Cardiac fibroblast (primary cell): ENCODE results near the gene SUMO2.
"Not testable (repeated sequence)": the region's sequence is repeated elsewhere in the genome, so short reads cannot be mapped to it uniquely, and the experiment has no call there.

ENCODE experiments used
- DNase-seq, 2 donors: peaks; one replicate each; pipeline versions ENCODE4 v3.0.0 to v3.0.0-alpha.2; 2010; ENCODE audit warnings: low read depth in 2 of 2
- H3K4me3 ChIP-seq, 2 donors: replicated peaks in 1 of 2; 1 replicate in 1 of 2; 2 replicates in 1 of 2; pipeline ENCODE4 v1.5.1; 2011; ENCODE audit warnings: low read depth in 2 of 2, low read length in 2 of 2, mild to moderate bottlenecking in 2 of 2, moderate library complexity in 1 of 2
- CTCF ChIP-seq: IDR thresholded peaks from one replicate; pipeline ENCODE4 v1.5.1; 2011; ENCODE audit warnings: low read depth, mild to moderate bottlenecking, low read length, inconsistent platforms

Gene SUMO2

DNA sequence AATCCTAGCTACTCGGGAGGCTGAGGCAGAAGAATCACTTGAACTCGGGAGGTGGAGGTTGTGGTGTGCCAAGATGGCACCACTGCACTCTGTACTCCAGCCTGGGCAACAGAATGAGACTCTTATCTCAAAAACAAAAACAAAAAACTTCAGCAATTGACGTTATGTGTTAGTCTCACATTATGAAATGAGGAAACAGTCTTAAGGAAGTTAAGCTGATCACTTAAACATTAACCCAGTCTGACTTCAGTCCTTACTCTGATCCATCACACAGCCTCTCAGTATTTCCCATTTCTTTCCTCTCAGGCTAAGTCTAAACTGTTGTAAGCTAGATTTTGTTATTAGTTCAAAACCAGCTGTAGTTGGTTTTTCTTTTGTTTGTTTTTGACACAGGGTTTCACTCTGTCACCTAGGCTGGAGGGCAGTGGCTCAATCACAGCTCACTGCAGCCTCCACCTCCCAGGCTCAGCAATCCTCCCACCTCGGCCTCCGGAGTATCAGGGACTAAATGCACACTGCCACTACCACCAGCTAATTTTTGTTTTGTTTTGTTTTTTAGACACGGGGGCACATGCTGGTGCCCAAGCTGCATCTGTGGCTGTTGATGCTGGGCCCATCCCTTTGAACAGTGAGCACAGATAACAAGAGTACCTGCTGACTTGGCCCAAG, 34.7 kb downstream of the SUMO2 start:
- DNase-seq: no peak
- no peak overlapping the region for H3K4me3 ChIP-seq
- TF ChIP-seq CTCF: no peak

DNA sequence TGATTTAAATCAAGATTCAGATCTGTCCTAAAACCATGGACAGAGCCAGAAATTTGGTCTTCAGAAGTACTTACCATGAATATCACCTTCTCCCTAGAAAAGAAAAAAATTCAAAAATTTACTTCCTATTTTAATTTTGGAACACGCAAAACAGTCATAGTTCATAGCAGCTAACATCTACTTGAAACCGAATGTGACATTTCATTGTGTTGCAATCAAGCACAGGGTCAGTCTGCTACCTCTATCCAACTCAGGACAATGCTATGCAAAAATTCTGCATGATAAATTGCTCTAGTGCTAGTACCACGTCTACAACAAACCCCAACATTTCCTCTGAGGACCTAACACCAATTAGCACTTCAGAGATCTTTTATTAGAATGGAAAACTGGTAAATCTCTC, 36.2 kb downstream of the SUMO2 start:
- no peak for TF ChIP-seq CTCF
- no peak overlapping the region for H3K4me3 ChIP-seq
- DNase-seq: peak; percentile 26 to 31

DNA sequence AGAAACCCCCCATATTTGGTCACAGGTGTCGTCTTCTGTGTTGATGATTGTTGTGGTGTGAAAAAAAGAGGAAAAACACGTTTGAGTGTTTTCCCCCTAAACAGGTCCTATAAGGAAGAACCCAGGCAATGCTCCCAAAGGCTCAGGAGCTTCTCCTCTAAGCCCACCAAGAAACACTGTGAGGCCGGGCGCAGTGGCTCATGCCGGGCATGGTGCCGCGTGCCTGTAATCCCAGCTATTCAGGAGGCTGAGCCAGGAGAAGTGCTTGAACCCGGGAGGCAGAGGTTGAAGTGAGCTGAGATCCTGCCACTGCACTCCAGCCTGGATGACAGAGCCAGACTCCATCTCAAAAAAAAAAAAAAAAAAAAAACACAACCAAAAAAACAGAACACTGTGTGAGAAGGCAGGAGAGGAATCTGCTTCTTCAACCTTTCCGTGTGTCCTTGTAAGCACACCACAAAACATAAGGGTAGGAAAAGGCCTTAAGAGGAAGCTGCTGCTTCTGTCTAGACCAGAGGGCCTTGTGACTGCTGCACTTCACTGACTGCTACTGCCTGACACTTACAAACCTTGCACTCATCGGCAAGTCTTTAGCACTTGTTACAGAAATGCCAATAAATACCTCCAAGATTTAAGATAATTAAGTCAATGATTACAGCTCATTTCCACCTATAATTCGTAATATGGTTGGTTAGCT, 37.8 kb downstream of the SUMO2 start:
- DNase-seq: no peak
- no peak overlapping the region for H3K4me3 ChIP-seq

DNA sequence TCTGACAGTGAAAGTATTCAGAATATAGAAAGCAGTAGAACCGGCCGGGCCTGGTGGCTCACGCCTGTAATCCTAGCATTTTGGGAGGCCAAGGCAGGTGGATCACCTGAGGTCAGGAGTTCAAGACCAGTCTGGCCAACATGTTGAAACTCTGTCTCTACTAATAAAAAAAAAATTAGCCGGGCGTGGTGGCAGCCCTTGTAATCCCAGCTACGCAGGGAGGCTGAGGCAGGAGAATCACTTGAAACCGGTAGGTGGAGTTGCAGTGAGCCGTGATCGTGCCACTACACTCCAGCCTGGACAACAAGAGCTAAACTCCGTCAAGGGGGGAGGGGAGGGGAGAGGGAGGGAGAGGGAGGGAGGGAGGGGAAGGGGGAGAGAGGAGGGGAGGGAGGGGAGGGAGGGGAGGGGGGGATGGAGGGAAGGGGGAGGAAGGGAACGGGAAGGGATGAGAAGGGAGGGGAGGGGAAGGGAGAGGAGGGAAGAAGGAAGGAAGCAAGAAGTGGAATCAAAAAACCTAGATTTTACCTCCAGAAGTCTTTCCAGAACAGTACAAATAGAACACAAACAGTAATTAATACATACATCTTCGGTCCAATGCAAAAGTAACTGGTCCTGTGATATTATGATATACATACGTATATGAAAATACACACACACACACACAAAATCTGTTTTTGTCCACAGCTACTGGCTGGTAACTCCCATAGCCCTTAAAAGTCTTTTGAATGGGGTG, 40.4 kb downstream of the SUMO2 start:
- TF ChIP-seq CTCF: no peak
- DNase-seq: no peak
- H3K4me3 ChIP-seq: no peak overlapping the region

More for the DNA sequence above, 37.8 kb downstream of the SUMO2 start:
- TF ChIP-seq CTCF: no peak

DNA sequence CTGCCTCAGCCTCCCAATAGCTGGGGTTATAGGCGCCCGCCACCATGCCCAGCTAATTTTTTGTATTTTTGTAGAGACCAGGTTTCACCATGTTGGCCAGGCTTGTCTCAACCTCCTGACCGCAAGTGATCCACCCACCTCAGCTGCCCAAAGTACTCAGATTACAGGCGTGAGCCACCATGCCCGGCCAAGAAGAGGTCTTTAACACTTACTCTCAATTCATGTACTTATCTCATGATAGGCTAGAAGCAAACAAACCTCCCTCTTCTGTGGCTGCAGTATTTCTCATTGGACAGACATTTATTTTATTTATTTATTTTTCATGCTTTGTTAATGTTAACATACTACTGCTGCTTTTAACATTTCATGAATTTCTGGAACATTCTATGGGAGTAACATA, 44.2 kb downstream of the SUMO2 start:
- no peak for DNase-seq
- H3K4me3 ChIP-seq: no peak overlapping the region
- TF ChIP-seq CTCF: no peak

GRCh38 chr17:75137762-75138161, 45.0 kb downstream of the SUMO2 start:
- not testable (repeated sequence) for H3K4me3 ChIP-seq, DNase-seq

DNA sequence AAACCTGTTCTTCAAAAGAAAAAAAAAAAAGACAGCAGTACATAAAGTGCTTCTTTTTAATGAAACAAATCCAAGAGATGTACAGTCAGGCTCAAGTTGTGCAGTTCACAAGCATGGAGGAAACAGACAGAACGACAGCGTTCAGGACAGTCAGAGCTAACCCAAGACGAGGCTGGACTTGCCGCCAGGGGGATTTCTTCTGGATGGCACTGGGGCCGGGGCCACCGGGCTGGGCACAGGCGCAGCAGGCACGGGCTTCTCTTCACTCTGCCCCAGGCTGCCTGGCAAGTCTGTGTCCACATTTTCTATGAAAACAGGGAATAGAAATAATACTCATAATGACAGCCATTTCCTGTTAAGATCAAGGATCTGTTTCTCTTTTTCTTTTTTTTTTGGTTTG, 46.8 kb downstream of the SUMO2 start:
- no peak for DNase-seq
- no peak overlapping the region for H3K4me3 ChIP-seq
- TF ChIP-seq CTCF: no peak
